Measurements from ENCODE around the gene HIP1. TPM values are rescaled to one million over a fixed set of nuclear protein-coding genes. Genes with fewer than 3 reads are reported as not detected.

HIP1 gene
- total and polyA plus RNA-seq, 9 of the 15 experiments (the other 6 are each of a cell fraction or from before 2014, with no cell fraction given), result 2.4 to 13.7 (median 9.5) TPM

DNA sequence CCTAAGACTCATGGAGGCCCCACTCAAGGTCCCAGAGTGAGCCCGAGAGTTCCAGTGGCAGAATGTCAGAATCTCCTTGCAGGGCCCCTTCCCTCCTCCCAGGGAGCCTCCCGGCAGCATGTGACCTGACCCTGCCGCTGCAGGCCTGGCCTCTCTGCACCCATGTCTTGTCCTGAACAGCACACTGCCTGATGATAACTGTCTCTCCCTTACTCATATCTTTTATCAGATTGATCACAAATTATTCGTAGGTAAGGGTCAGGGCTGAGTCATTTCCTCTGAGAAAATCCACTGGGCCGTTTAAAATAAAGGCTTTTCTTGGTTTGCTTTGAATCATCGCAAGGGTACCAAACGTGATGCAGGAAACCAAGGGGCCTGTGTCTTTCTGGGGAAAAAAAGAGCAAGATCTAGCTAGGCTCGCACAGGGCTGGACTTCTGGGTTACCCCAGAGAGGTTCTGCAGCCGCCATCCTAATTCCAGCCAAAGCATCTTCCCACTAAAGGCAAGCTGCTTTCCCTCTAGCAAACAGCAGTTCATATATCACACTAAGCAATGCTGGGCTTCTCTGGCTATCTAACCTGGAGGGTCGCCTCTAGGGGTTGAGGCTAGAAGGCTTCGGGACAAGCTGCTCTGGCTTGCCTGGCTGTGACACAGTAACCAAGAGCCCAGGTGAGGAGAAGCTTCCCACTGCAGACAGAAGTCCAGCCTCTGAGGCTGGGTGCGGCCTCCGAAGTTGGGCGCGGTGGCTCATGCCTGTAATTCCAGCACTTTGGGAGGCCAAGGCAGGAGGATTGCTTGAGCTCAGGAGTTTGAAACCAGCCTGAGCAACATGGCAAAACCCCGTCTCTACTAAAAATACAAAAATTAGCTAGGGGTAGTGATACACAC is 141.8 kb downstream of the HIP1 start (continued):
- TF ChIP-seq, protein P1, sequence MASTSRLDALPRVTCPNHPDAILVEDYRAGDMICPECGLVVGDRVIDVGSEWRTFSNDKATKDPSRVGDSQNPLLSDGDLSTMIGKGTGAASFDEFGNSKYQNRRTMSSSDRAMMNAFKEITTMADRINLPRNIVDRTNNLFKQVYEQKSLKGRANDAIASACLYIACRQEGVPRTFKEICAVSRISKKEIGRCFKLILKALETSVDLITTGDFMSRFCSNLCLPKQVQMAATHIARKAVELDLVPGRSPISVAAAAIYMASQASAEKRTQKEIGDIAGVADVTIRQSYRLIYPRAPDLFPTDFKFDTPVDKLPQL (IDR thresholded peaks at IDR 0.05; ENCODE audit: extremely low read depth, insufficient read length), result no peak
- TF ChIP-seq BMI1 (IDR thresholded peaks at IDR 0.05; ENCODE audit: low read length) (no peak), NFIX (CRISPR knock-in tag; IDR thresholded peaks at IDR 0.05; ENCODE audit: low read depth) (no peak), KDM2B (CRISPR knock-in tag; IDR thresholded peaks at IDR 0.05) (no peak), SAFB (IDR thresholded peaks at IDR 0.05; ENCODE audit: borderline replicate concordance, low read depth, low read length) (no peak), ASH1L (IDR thresholded peaks at IDR 0.05; ENCODE audit: borderline replicate concordance, low read depth, partially characterized antibody) (no peak), SRSF1 (IDR thresholded peaks at IDR 0.05; ENCODE audit: low read depth, low read length) (no peak), MCM2 (IDR thresholded peaks at IDR 0.05; ENCODE audit: low read depth) (no peak), FOXP1 (CRISPR knock-in tag; IDR thresholded peaks at IDR 0.05) (no peak), ZNF668 (CRISPR knock-in tag; IDR thresholded peaks at IDR 0.05) (no peak), ZNF76 (CRISPR knock-in tag; IDR thresholded peaks at IDR 0.05; ENCODE audit: borderline replicate concordance) (peak; percentile 62; the same call in 1 of the 2 replicates)
- TF ChIP-seq, protein P2, sequence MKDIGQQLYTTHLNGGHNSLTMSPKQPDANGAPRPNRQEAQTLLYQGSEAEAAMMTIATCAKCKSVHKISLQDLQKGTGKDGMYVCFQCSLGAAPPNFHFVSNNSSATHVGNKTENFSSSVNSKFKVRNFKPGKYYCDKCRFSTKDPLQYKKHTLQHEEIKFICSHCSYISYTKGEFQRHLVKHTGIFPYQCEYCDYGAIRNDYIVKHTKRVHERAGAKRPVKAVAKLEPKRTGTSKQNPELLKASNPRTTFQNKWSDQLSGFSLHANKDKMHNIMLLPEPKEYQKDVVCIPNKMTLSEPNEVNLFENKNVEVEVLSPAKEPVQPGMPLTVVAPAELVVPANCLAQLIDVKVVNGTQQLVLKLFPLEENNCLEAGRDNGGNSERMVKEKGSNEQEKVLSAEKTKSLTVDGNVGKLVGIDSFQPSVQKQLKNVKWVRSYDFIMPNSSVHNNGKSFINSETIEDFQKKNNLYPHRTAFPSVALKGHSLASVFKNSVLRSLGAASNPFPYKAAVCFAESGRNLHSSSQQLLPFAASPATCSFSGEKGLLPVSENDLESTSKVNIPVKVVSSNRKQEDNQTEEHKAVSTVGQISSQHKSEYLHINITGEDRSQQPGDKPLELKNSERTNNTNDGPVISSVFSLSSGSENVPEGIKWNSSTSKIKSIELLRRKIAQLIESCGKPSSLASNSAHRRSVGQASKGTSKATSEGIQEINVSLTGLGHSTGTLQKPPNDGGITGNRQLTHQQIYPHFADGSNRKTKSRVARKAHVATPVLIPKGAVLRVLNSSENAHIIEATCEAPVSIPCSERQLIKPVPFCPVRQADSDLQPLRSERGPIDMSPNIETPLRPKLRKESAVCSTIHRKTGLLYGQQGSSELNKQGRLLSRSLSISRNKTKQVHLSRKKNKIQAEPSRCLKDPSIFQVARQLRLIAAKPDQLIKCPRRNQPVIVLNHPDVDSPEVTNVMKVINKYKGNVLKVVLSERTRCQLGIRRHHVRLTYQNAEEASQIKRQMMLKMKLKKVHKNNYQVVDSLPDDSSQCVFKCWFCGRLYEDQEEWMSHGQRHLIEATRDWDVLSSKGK (CRISPR knock-in tag; IDR thresholded peaks at IDR 0.05), result no peak
- TF ChIP-seq, protein P3, sequence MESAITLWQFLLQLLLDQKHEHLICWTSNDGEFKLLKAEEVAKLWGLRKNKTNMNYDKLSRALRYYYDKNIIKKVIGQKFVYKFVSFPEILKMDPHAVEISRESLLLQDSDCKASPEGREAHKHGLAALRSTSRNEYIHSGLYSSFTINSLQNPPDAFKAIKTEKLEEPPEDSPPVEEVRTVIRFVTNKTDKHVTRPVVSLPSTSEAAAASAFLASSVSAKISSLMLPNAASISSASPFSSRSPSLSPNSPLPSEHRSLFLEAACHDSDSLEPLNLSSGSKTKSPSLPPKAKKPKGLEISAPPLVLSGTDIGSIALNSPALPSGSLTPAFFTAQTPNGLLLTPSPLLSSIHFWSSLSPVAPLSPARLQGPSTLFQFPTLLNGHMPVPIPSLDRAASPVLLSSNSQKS (CRISPR knock-in tag; IDR thresholded peaks at IDR 0.05), result no peak
- TF ChIP-seq, protein P4, sequence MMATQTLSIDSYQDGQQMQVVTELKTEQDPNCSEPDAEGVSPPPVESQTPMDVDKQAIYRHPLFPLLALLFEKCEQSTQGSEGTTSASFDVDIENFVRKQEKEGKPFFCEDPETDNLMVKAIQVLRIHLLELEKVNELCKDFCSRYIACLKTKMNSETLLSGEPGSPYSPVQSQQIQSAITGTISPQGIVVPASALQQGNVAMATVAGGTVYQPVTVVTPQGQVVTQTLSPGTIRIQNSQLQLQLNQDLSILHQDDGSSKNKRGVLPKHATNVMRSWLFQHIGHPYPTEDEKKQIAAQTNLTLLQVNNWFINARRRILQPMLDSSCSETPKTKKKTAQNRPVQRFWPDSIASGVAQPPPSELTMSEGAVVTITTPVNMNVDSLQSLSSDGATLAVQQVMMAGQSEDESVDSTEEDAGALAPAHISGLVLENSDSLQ (IDR thresholded peaks at IDR 0.05), result no peak
- TF ChIP-seq, protein P5, sequence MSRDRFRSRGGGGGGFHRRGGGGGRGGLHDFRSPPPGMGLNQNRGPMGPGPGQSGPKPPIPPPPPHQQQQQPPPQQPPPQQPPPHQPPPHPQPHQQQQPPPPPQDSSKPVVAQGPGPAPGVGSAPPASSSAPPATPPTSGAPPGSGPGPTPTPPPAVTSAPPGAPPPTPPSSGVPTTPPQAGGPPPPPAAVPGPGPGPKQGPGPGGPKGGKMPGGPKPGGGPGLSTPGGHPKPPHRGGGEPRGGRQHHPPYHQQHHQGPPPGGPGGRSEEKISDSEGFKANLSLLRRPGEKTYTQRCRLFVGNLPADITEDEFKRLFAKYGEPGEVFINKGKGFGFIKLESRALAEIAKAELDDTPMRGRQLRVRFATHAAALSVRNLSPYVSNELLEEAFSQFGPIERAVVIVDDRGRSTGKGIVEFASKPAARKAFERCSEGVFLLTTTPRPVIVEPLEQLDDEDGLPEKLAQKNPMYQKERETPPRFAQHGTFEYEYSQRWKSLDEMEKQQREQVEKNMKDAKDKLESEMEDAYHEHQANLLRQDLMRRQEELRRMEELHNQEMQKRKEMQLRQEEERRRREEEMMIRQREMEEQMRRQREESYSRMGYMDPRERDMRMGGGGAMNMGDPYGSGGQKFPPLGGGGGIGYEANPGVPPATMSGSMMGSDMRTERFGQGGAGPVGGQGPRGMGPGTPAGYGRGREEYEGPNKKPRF (IDR thresholded peaks at IDR 0.05; ENCODE audit: low read depth, low read length), result no peak
- TF ChIP-seq, protein P6, sequence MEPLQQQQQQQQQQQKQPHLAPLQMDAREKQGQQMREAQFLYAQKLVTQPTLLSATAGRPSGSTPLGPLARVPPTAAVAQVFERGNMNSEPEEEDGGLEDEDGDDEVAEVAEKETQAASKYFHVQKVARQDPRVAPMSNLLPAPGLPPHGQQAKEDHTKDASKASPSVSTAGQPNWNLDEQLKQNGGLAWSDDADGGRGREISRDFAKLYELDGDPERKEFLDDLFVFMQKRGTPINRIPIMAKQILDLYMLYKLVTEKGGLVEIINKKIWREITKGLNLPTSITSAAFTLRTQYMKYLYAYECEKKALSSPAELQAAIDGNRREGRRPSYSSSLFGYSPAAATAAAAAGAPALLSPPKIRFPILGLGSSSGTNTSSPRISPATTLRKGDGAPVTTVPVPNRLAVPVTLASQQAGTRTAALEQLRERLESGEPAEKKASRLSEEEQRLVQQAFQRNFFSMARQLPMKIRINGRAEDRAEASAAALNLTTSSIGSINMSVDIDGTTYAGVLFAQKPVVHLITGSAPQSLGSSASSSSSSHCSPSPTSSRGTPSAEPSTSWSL (CRISPR knock-in tag; IDR thresholded peaks at IDR 0.05; ENCODE audit: borderline replicate concordance), result no peak
